GM12891 (cell line): ENCODE data around the gene DCLK2.

Source experiments
- DNase-seq: peaks from one replicate; pipeline ENCODE4 v3.0.0; 2011; ENCODE audit warnings: low spot score; ENCODE audit not compliant: insufficient read length
- FAIRE-seq: peaks from 2 replicates; lab custom pipeline; 2011; peaks lifted over from hg19 to GRCh38; lab: Jason Lieb, UNC
- PAX5 ChIP-seq: IDR thresholded peaks from 2 replicates; pipeline ENCODE4 v1.6.1; 2011; ENCODE audit warnings: low read length, moderate library complexity, mild to moderate bottlenecking; ENCODE audit not compliant: insufficient read depth, severe bottlenecking
- POLR2A ChIP-seq: IDR thresholded peaks from 2 replicates; pipeline ENCODE4 v1.6.1; 2011; ENCODE audit warnings: low read depth, low read length, control low read depth
- POLR2AphosphoS5 ChIP-seq: IDR thresholded peaks from 2 replicates; pipeline ENCODE4 v1.6.1; 2011; ENCODE audit warnings: low read depth, low read length, control low read depth
- POU2F2 ChIP-seq: IDR thresholded peaks from 2 replicates; pipeline ENCODE4 v1.6.1; 2011; ENCODE audit warnings: low read depth, mild to moderate bottlenecking, control low read depth, low read length, moderate library complexity
- SPI1 ChIP-seq: IDR thresholded peaks from 2 replicates; pipeline ENCODE4 v1.6.1; 2011; ENCODE audit warnings: low read depth, low read length, control low read depth
- TAF1 ChIP-seq: IDR thresholded peaks from 2 replicates; pipeline ENCODE4 v1.6.1; 2011; ENCODE audit warnings: low read depth, low read length, control low read depth

DCLK2 gene

GRCh38 chr4:150265806-150266205 is 187.6 kb downstream of the DCLK2 start:
- TF ChIP-seq SPI1 (no peak), POLR2AphosphoS5 (no peak), POLR2A (no peak), TAF1 (no peak), PAX5 (no peak), POU2F2 (no peak)
- FAIRE-seq (no peak), DNase-seq (no peak)

GRCh38 chr4:150268444-150268843 is 190.2 kb downstream of the DCLK2 start:
- DNase-seq (no peak), FAIRE-seq (no peak)
- TF ChIP-seq POLR2AphosphoS5 (no peak), TAF1 (no peak), SPI1 (no peak), PAX5 (no peak), POLR2A (no peak), POU2F2 (no peak)

- DNase-seq (no peak), FAIRE-seq (no peak)
- TF ChIP-seq POLR2A (no peak), POLR2AphosphoS5 (no peak), POU2F2 (no peak), PAX5 (no peak), SPI1 (no peak), TAF1 (no peak)
These were observed 200.0 kb downstream of the DCLK2 start for GRCh38 chr4:150278206-150278605.

GRCh38 chr4:150280081-150280895 is 202.0 kb downstream of the DCLK2 start:
- DNase-seq (no peak), FAIRE-seq (no peak)
- TF ChIP-seq TAF1: no peak
- no peak for TF ChIP-seq POU2F2
- no peak for TF ChIP-seq POLR2AphosphoS5
- no peak for TF ChIP-seq POLR2A
- TF ChIP-seq PAX5: no peak
- no peak for TF ChIP-seq SPI1

GRCh38 chr4:150280975-150281374 is 202.7 kb downstream of the DCLK2 start:
- no peak for TF ChIP-seq POLR2AphosphoS5
- TF ChIP-seq SPI1: no peak
- TF ChIP-seq TAF1: no peak
- TF ChIP-seq POLR2A: no peak
- TF ChIP-seq PAX5: no peak
- no peak for TF ChIP-seq POU2F2
- no peak for FAIRE-seq
- no peak for DNase-seq

- no peak for TF ChIP-seq PAX5
- no peak for TF ChIP-seq POLR2AphosphoS5
- TF ChIP-seq SPI1: no peak
- FAIRE-seq (no peak), DNase-seq (no peak)
These were observed 205.4 kb downstream of the DCLK2 start for GRCh38 chr4:150283689-150284088.

- no peak for DNase-seq
- FAIRE-seq: no peak
- TF ChIP-seq PAX5 (no peak), POLR2AphosphoS5 (no peak), POU2F2 (no peak), POLR2A (no peak), SPI1 (no peak), TAF1 (no peak)
These were observed 208.4 kb downstream of the DCLK2 start for GRCh38 chr4:150286656-150287055.

- DNase-seq (no peak), FAIRE-seq (no peak)
- TF ChIP-seq POU2F2: no peak
- no peak for TF ChIP-seq TAF1
- no peak for TF ChIP-seq POLR2A
These were observed 211.0 kb downstream of the DCLK2 start for GRCh38 chr4:150289198-150289597.

- DNase-seq (no peak), FAIRE-seq (no peak)
- no peak for TF ChIP-seq PAX5
- TF ChIP-seq POLR2A: no peak
- TF ChIP-seq POLR2AphosphoS5: no peak
- TF ChIP-seq SPI1: no peak
- no peak for TF ChIP-seq TAF1
- TF ChIP-seq POU2F2: no peak
These were observed 211.6 kb downstream of the DCLK2 start for GRCh38 chr4:150289881-150290280.

- peak; percentile 56 for FAIRE-seq
- no peak for DNase-seq
- no peak for TF ChIP-seq PAX5
- TF ChIP-seq POLR2A: no peak
- TF ChIP-seq TAF1: no peak
- TF ChIP-seq POLR2AphosphoS5: no peak
- no peak for TF ChIP-seq POU2F2
- no peak for TF ChIP-seq SPI1
These were observed 219.7 kb downstream of the DCLK2 start for GRCh38 chr4:150297861-150298474.
